Measurements from ENCODE around the gene AMER3.

The AMER3 gene

GRCh38 chr2:130737592-130737991, 17.7 kb upstream of the AMER3 start:
- H3K4me1 ChIP-seq (ENCODE audit: low read length) = no peaks in the 10 kb centered on the region
- no peaks in the 10 kb centered on the region for H4K20me1 ChIP-seq (ENCODE audit: insufficient read depth, low read length)
- H3K27ac ChIP-seq (ENCODE audit: low read length) = no peak overlapping the region
- H3K4me2 ChIP-seq (ENCODE audit: low read depth, low read length) = no peak overlapping the region
- H3K79me2 ChIP-seq (ENCODE audit: low read length) = no peaks in the 10 kb centered on the region
- no peaks in the 10 kb centered on the region for H3F3A ChIP-seq (ENCODE audit: insufficient read depth, low read length)
- no peak for TF ChIP-seq EZH2phosphoT487 (IDR thresholded peaks at IDR 0.05; ENCODE audit: low read length)
- TF ChIP-seq, protein P1, sequence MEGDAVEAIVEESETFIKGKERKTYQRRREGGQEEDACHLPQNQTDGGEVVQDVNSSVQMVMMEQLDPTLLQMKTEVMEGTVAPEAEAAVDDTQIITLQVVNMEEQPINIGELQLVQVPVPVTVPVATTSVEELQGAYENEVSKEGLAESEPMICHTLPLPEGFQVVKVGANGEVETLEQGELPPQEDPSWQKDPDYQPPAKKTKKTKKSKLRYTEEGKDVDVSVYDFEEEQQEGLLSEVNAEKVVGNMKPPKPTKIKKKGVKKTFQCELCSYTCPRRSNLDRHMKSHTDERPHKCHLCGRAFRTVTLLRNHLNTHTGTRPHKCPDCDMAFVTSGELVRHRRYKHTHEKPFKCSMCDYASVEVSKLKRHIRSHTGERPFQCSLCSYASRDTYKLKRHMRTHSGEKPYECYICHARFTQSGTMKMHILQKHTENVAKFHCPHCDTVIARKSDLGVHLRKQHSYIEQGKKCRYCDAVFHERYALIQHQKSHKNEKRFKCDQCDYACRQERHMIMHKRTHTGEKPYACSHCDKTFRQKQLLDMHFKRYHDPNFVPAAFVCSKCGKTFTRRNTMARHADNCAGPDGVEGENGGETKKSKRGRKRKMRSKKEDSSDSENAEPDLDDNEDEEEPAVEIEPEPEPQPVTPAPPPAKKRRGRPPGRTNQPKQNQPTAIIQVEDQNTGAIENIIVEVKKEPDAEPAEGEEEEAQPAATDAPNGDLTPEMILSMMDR (IDR thresholded peaks at IDR 0.05; ENCODE audit: low read length) = no peak
- no peak for TF ChIP-seq EZH2 (optimal IDR thresholded peaks at IDR 0.05; ENCODE audit: low read depth, low read length)
- no peaks in the 10 kb centered on the region for H3K36me3 ChIP-seq (replicated peaks; ENCODE audit: insufficient read depth, low read length)
- H2AFZ ChIP-seq (ENCODE audit: low read length) = no peak overlapping the region
- no peaks in the 10 kb centered on the region for H3K9me3 ChIP-seq (replicated peaks; ENCODE audit: insufficient read depth, low read length)
- H3K27me3 ChIP-seq (replicated peaks; ENCODE audit: insufficient read depth, low read length) = no peaks in the 10 kb centered on the region
- H3K4me3 ChIP-seq (ENCODE audit: low read length) = no peak overlapping the region
- no peak overlapping the region for H3K9ac ChIP-seq (ENCODE audit: low read length)
- no peaks in the 10 kb centered on the region for H3K9me2 ChIP-seq (replicated peaks; ENCODE audit: insufficient read depth, low read length)
- no peak for DNase-seq

DNA sequence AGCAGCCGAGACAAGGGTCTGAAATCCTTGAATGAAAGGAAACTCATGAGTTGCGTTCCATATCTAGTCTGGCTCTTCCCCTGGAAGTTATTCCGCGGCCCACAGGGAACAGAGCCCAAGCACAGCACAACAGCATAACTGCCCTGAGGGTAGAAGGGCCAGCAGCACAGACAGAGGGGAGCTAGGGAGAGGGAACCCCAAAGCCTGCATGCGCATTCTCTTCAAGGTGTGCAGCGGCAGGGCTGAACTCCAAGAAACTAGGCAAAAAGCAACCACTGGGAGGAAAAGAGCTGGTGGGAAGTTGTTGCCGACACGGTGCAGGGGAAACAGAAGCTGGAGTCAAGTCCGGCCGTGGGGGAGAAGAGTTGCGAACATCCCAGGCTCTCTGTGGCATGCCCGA, 14.7 kb upstream of the AMER3 start:
- Histone ChIP-seq H3K9me3 (replicated peaks; ENCODE audit: insufficient read depth, low read length) (no peaks in the 10 kb centered on the region), H4K20me1 (ENCODE audit: insufficient read depth, low read length) (no peaks in the 10 kb centered on the region), H3K9me2 (replicated peaks; ENCODE audit: insufficient read depth, low read length) (no peaks in the 10 kb centered on the region), H3K79me2 (ENCODE audit: low read length) (no peaks in the 10 kb centered on the region), H3K36me3 (replicated peaks; ENCODE audit: insufficient read depth, low read length) (no peaks in the 10 kb centered on the region), H3K4me2 (ENCODE audit: low read depth, low read length) (no peak overlapping the region), H3K4me1 (ENCODE audit: low read length) (no peaks in the 10 kb centered on the region), H3K27me3 (replicated peaks; ENCODE audit: insufficient read depth, low read length) (no peaks in the 10 kb centered on the region), H3K9ac (ENCODE audit: low read length) (no peak overlapping the region), H2AFZ (ENCODE audit: low read length) (no peak overlapping the region), H3F3A (ENCODE audit: insufficient read depth, low read length) (no peaks in the 10 kb centered on the region), H3K4me3 (ENCODE audit: low read length) (no peak overlapping the region), H3K27ac (ENCODE audit: low read length) (no peak overlapping the region)
- DNase-seq = no peak
- no peak for TF ChIP-seq EZH2phosphoT487 (IDR thresholded peaks at IDR 0.05; ENCODE audit: low read length)
- TF ChIP-seq, protein P1 (IDR thresholded peaks at IDR 0.05; ENCODE audit: low read length) = no peak
- no peak for TF ChIP-seq EZH2 (optimal IDR thresholded peaks at IDR 0.05; ENCODE audit: low read depth, low read length)

GRCh38 chr2:130743278-130743677, 12.1 kb upstream of the AMER3 start:
- Histone ChIP-seq H3K9me3 (replicated peaks; ENCODE audit: insufficient read depth, low read length) (no peaks in the 10 kb centered on the region), H2AFZ (ENCODE audit: low read length) (no peak overlapping the region), H3K27ac (ENCODE audit: low read length) (no peak overlapping the region), H3K36me3 (replicated peaks; ENCODE audit: insufficient read depth, low read length) (no peaks in the 10 kb centered on the region), H3K4me3 (ENCODE audit: low read length) (no peak overlapping the region), H3K27me3 (replicated peaks; ENCODE audit: insufficient read depth, low read length) (no peaks in the 10 kb centered on the region), H3K79me2 (ENCODE audit: low read length) (no peaks in the 10 kb centered on the region), H3K9me2 (replicated peaks; ENCODE audit: insufficient read depth, low read length) (no peaks in the 10 kb centered on the region), H3F3A (ENCODE audit: insufficient read depth, low read length) (no peaks in the 10 kb centered on the region), H3K4me1 (ENCODE audit: low read length) (no peaks in the 10 kb centered on the region), H4K20me1 (ENCODE audit: insufficient read depth, low read length) (no peaks in the 10 kb centered on the region), H3K9ac (ENCODE audit: low read length) (no peak overlapping the region), H3K4me2 (ENCODE audit: low read depth, low read length) (no peak overlapping the region)
- TF ChIP-seq EZH2 (optimal IDR thresholded peaks at IDR 0.05; ENCODE audit: low read depth, low read length) (no peak), EZH2phosphoT487 (IDR thresholded peaks at IDR 0.05; ENCODE audit: low read length) (no peak)
- TF ChIP-seq, protein P1 (IDR thresholded peaks at IDR 0.05; ENCODE audit: low read length) = no peak
- DNase-seq = no peak
